Transverse colon (tissue), 4 donors: ENCODE results near the gene GJB4. TPM values are rescaled to one million over a fixed set of nuclear protein-coding genes. Genes with fewer than 3 reads are reported as not detected.

ENCODE experiments used
- DNase-seq: peaks from one replicate; pipeline ENCODE4 v3.0.0-alpha.2; 2019
- H3K27ac ChIP-seq, 4 donors: fragments of 200-600 bp; sonication (generic); 2 replicates each; pipeline ENCODE4 v1.5.1; 2016 to 2018; ENCODE audit warnings: inconsistent platforms in 4 of 4
- H3K27me3 ChIP-seq: fragments of 200-600 bp; sonication (generic); 2 replicates; pipeline ENCODE4 v1.5.1; 2017; ENCODE audit warnings: inconsistent platforms
- H3K36me3 ChIP-seq, 4 donors: fragments of 200-600 bp; sonication (generic); 2 replicates each; pipeline ENCODE4 v1.5.1; 2017 to 2019; ENCODE audit warnings: inconsistent platforms in 4 of 4
- H3K4me1 ChIP-seq, 4 donors: fragments of 200-600 bp; sonication (generic); 2 replicates each; pipeline ENCODE4 v1.5.1; 2017 to 2020; ENCODE audit warnings: inconsistent platforms in 4 of 4
- H3K4me3 ChIP-seq, 4 donors: fragments of 200-600 bp; sonication (generic); 1 replicate in 1 of 4; 2 replicates in 3 of 4; pipeline versions ENCODE4 v1.5.1 to v1.6.1; 2017 to 2019; ENCODE audit warnings: inconsistent platforms in 4 of 4
- H3K9me3 ChIP-seq, 2 donors: fragments of 200-600 bp; sonication (generic); 2 replicates each; pipeline ENCODE4 v1.5.1; 2017 to 2019; ENCODE audit warnings: inconsistent platforms in 2 of 2
- CTCF ChIP-seq, 5 experiments: fragments of 200-600 bp in 3 of 5; fragments of 450-650 bp in 2 of 5; sonication (generic) in 3 of 5; IDR thresholded peaks; 1 replicate in 2 of 5; 2 replicates in 3 of 5; pipeline ENCODE4 v1.5.1; 2016 to 2017; ENCODE audit warnings: antibody characterized with exemption in 5 of 5, inconsistent platforms in 3 of 5, mild to moderate bottlenecking in 2 of 5, moderate library complexity in 1 of 5
- EP300 ChIP-seq: sonication (generic); formaldehyde crosslinking; IDR thresholded peaks from one replicate; pipeline ENCODE4 v1.6.1; 2017; ENCODE audit warnings: antibody characterized with exemption, low read depth
- POLR2A ChIP-seq: fragments of 450-650 bp; IDR thresholded peaks from one replicate; pipeline ENCODE4 v1.6.1; 2016; ENCODE audit warnings: antibody characterized with exemption, mild to moderate bottlenecking, moderate library complexity
- POLR2AphosphoS5 ChIP-seq, 3 donors: sonication (generic); formaldehyde crosslinking; IDR thresholded peaks; one replicate each; pipeline ENCODE4 v1.6.1; 2016; ENCODE audit warnings: antibody characterized with exemption in 3 of 3
- WGBS, 2 donors: methylation state at CpG; one replicate each; pipeline ENCODE4 v1.1.5; 2018; ENCODE audit warnings: low coverage in 1 of 2; 5-methylcytosine and 5-hydroxymethylcytosine counted together
- in situ Hi-C, 4 donors: fragments of 200-750 bp; cut with MboI; loops; one replicate each; pipeline versions ENCODE4 v1.15.0 to v1.15.1; 2017; ENCODE audit warnings: low sequenced_read_pairs in 3 of 4, low pct_ligation_motif_present in 1 of 4, low pct_unique_long_range_greater_than_20kb in 1 of 4
- intact Hi-C: fragments of 100-400 bp; cut with DNase I; formaldehyde crosslinking; loops from one replicate; pipeline ENCODE4 v1.15.1; 2023; ENCODE audit warnings: low total_unique reads
- total RNA-seq, 4 donors: library from RNA; depleted of rRNA; stranded (reverse); fragments of >200 nt; gene quantifications; one replicate each; pipeline ENCODE4 v1.1.0, GENCODE V29; 2016

GJB4 gene
- total RNA-seq, 4 donors from 2014 or later = 0.32 TPM; not detected in 3

GRCh38 chr1:34779962-34780361 lies 20.4 kb downstream of the GJB4 start:
- 79% methylated on average over 5 of the region's 5 CpGs; no CpG with 5 or more reads in 1 of the 2 donors for WGBS, 2 donors
- peaks cover 37% of the 10 kb centered on the region for H3K27me3 ChIP-seq
- no peak overlapping the region for H3K27ac ChIP-seq
- in situ Hi-C loops (no loop called here), intact Hi-C loops (loop anchor here (2.0 kb wide), 1 partner anchor 63 kb away; no protein-coding TSS in a partner anchor)
- H3K4me3 ChIP-seq = no peak overlapping the region
- no peak for DNase-seq
- H3K36me3 ChIP-seq = no peaks in the 10 kb centered on the region
- peaks cover 0 to 37% (median 22%) of the 10 kb centered on the region in 4 donors for H3K4me1 ChIP-seq
- H3K9me3 ChIP-seq = no peaks in the 10 kb centered on the region
- TF ChIP-seq POLR2A (no peak), POLR2AphosphoS5 (IDR thresholded peaks at IDR 0.05) (no peak), CTCF (IDR thresholded peaks at IDR 0.05) (no peak), EP300 (no peak)

- Histone ChIP-seq H3K9me3 (no peaks in the 10 kb centered on the region), H3K27ac (peak overlapping the region in 1 of 4 donors; percentile 71), H3K36me3 (no peaks in the 10 kb centered on the region), H3K4me1 (peaks cover 0 to 37% (median 22%) of the 10 kb centered on the region in 4 donors), H3K27me3 (peaks cover 37% of the 10 kb centered on the region), H3K4me3 (no peak overlapping the region)
- in situ Hi-C loops (no loop called here), intact Hi-C loops (no loop called here)
- no peak for DNase-seq
- TF ChIP-seq EP300 (no peak), POLR2A (no peak), POLR2AphosphoS5 (IDR thresholded peaks at IDR 0.05) (no peak), CTCF (IDR thresholded peaks at IDR 0.05) (no peak)
- WGBS, 2 donors = 38 to 54% methylated on average over 1 to 2 of the region's 2 CpGs
These were observed 21.0 kb downstream of the GJB4 start for GRCh38 chr1:34780528-34780927.

- Histone ChIP-seq H3K36me3 (no peaks in the 10 kb centered on the region), H3K4me3 (peak within 1 kb of the TSS in 3 of 4 donors; percentile 26 to 49 (median 27)), H3K27me3 (peaks cover 37% of the 10 kb centered on the region), H3K27ac (peak within 1 kb of the TSS; percentile 55 to 79 (median 72)), H3K4me1 (peaks cover 0 to 37% (median 22%) of the 10 kb centered on the region in 4 donors), H3K9me3 (no peaks in the 10 kb centered on the region)
- in situ Hi-C loops = no loop called here
- intact Hi-C loops = no loop called here
- 6% methylated on average over 58 of the region's 62 CpGs; no CpG with 5 or more reads in 1 of the 2 donors for WGBS, 2 donors
- TF ChIP-seq POLR2AphosphoS5 (IDR thresholded peaks at IDR 0.05) (no peak), POLR2A (peak; percentile 15)
- peak; percentile 47 for DNase-seq
These were observed 21.7 kb downstream of the GJB4 start, which contains the start of gene GJB3 for GRCh38 chr1:34781071-34781843. Gene GJB3, plus strand, starts transcription at chr1:34781214. Its CDS starts 3,549 bp downstream, at chr1:34784763.

- Histone ChIP-seq H3K27ac (peak overlapping the region; percentile 55 to 79 (median 72)), H3K9me3 (no peaks in the 10 kb centered on the region), H3K27me3 (peaks cover 35% of the 10 kb centered on the region), H3K36me3 (no peaks in the 10 kb centered on the region), H3K4me3 (peak overlapping the region in 3 of 4 donors; percentile 26 to 49 (median 27)), H3K4me1 (peaks cover 0 to 37% (median 22%) of the 10 kb centered on the region in 4 donors)
- 0 to 8% methylated on average over 2 to 10 of the region's 18 CpGs for WGBS, 2 donors
- DNase-seq = peak; percentile 74
- intact Hi-C loops (no loop called here), in situ Hi-C loops (no loop called here)
- TF ChIP-seq POLR2AphosphoS5 (IDR thresholded peaks at IDR 0.05) (peak in 1 of 3 donors; percentile 21), EP300 (no peak), CTCF (IDR thresholded peaks at IDR 0.05) (no peak), POLR2A (peak; percentile 39)
These were observed 22.4 kb downstream of the GJB4 start for GRCh38 chr1:34781844-34782391.
